Ishikawa (cell line): ENCODE measurements around the gene RIPOR1.

Source experiments
- CEBPB ChIP-seq: IDR thresholded peaks from 2 replicates; pipeline ENCODE4 v1.6.1; 2012
- TAF1 ChIP-seq: IDR thresholded peaks from 2 replicates; pipeline ENCODE4 v1.6.1; 2012; ENCODE audit warnings: low read depth, mild to moderate bottlenecking
- ZBTB7A ChIP-seq: IDR thresholded peaks from 2 replicates; pipeline ENCODE4 v1.6.1; 2012; ENCODE audit warnings: low read depth

DNA sequence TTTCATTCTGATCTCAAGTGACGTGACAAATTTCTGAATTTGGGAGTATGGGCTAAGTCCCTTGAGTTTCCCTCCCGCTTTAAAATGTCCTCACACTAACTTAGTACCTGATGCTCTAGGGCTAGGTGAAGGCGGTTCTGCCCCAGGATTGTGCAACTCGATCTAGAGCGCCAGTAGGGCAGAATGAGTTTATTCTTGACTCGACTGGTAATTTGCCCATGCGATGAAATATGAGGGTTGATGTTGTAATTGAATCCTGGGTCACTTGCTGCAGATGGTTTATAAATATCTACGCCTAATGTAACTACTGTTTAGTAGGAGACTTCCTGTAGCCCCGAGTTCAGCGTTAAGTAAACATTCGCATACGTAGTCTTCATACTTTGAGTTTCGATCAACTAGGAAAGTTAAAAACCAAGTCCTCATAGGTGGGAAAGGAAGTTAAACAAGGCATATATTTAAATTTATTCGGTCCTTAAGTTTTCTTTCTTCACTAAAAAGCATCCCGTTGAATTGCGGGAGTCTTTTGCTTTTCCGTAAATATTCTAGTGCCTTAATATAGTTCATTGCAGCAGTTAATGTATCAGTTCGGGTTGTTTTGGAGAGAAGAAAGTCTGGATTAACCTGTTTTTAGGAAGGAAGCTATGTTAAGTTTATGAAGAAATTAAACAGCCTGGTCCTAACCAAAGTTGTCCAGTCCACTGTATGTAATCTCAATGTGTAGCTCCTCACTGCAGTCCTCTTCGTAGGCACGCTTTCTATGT lies 35.3 kb downstream of the RIPOR1 start:
- TF ChIP-seq TAF1 (no peak), ZBTB7A (no peak), CEBPB (peak; percentile 98)
